Tibial nerve (tissue), 4 donors: ENCODE results near the gene NEMP2.

Experiments
- EP300 ChIP-seq, 2 donors: sonication (generic); formaldehyde crosslinking; IDR thresholded peaks; one replicate each; pipeline ENCODE4 v1.6.1; 2017; ENCODE audit warnings: antibody characterized with exemption in 2 of 2, mild to moderate bottlenecking in 1 of 2
- POLR2A ChIP-seq, 2 donors: fragments of 450-650 bp; IDR thresholded peaks; one replicate each; pipeline ENCODE4 v1.6.1; 2017; ENCODE audit warnings: antibody characterized with exemption in 2 of 2, mild to moderate bottlenecking in 2 of 2, moderate library complexity in 2 of 2
- TF ChIP-seq, protein P1 (sequence below), 5 experiments: fragments of 200-600 bp in 3 of 5; fragments of 450-650 bp in 2 of 5; sonication (generic) in 3 of 5; IDR thresholded peaks; one replicate each; pipeline ENCODE4 v1.5.1; 2016 to 2019; ENCODE audit warnings: antibody characterized with exemption in 5 of 5, mild to moderate bottlenecking in 3 of 5, moderate library complexity in 2 of 5

DNA sequence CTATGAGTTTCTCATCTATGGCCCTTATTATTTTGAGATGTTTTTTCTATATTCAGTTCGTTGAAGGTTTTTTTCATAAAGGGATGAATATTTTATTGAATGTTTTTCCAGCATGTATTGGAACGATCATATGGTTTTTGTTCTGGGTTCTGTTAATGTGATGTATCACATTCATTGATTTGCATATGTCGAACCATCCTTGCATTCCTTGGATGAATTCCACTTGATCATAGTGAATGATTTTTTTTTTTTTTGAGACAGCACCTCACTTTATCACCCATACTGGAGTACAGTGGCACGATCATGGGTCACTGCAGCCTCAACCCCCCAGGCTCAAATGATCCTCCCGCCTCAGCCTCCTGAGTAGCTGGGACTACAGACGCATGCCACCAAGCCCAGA is 5.5 kb upstream of the NEMP2 start:
- TF ChIP-seq, protein P1, sequence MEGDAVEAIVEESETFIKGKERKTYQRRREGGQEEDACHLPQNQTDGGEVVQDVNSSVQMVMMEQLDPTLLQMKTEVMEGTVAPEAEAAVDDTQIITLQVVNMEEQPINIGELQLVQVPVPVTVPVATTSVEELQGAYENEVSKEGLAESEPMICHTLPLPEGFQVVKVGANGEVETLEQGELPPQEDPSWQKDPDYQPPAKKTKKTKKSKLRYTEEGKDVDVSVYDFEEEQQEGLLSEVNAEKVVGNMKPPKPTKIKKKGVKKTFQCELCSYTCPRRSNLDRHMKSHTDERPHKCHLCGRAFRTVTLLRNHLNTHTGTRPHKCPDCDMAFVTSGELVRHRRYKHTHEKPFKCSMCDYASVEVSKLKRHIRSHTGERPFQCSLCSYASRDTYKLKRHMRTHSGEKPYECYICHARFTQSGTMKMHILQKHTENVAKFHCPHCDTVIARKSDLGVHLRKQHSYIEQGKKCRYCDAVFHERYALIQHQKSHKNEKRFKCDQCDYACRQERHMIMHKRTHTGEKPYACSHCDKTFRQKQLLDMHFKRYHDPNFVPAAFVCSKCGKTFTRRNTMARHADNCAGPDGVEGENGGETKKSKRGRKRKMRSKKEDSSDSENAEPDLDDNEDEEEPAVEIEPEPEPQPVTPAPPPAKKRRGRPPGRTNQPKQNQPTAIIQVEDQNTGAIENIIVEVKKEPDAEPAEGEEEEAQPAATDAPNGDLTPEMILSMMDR (IDR thresholded peaks at IDR 0.05), result no peak
- no peak for TF ChIP-seq POLR2A (IDR thresholded peaks at IDR 0.05)
- TF ChIP-seq EP300 (IDR thresholded peaks at IDR 0.05), result no peak
